D341Med (cell line): ENCODE results near the gene RAB3IL1.
"Not testable (repeated sequence)": the region's sequence is repeated elsewhere in the genome, so short reads cannot be mapped to it uniquely, and the experiment has no call there.

ENCODE experiments used
- DNase-seq: peaks from one replicate; pipeline ENCODE4 v3.0.0; 2012; ENCODE audit warnings: low spot score

The RAB3IL1 gene

GRCh38 chr11:61917334-61918109, at the start of gene RAB3IL1:
RAB3IL1 (minus strand) TSS chr11:61917566; CDS start chr11:61917367, 199 bp downstream.
- DNase-seq = peak; percentile 78

- DNase-seq = peak; percentile 32
Observed at GRCh38 chr11:61966734-61967115, 49.4 kb upstream of the RAB3IL1 start.

GRCh38 chr11:61964666-61965271, 47.4 kb upstream of the RAB3IL1 start:
- DNase-seq = not testable (repeated sequence)

- DNase-seq = no peak
Observed at GRCh38 chr11:61964058-61964665, 46.8 kb upstream of the RAB3IL1 start.

GRCh38 chr11:61963282-61964057, 46.1 kb upstream of the RAB3IL1 start:
- DNase-seq = no peak

- peak; percentile 5 for DNase-seq
Observed at GRCh38 chr11:61963016-61963281, 45.6 kb upstream of the RAB3IL1 start.

- peak; percentile 18 for DNase-seq
Observed at GRCh38 chr11:61962213-61963015, 45.0 kb upstream of the RAB3IL1 start.

- peak; percentile 18 for DNase-seq
Observed at GRCh38 chr11:61961570-61962212, 44.3 kb upstream of the RAB3IL1 start.

GRCh38 chr11:61960532-61960931, 43.2 kb upstream of the RAB3IL1 start:
- DNase-seq = peak; percentile 4

- DNase-seq = peak; percentile 15
Observed at GRCh38 chr11:61959678-61960077, 42.3 kb upstream of the RAB3IL1 start.

GRCh38 chr11:61959114-61959513, 41.7 kb upstream of the RAB3IL1 start:
- DNase-seq = peak; percentile 4

- DNase-seq = no peak
Observed at GRCh38 chr11:61958590-61958989, 41.2 kb upstream of the RAB3IL1 start.

GRCh38 chr11:61957021-61957770, 39.8 kb upstream of the RAB3IL1 start:
- DNase-seq = peak; percentile 19

GRCh38 chr11:61956191-61957020, 39.0 kb upstream of the RAB3IL1 start:
- no peak for DNase-seq

- DNase-seq = peak; percentile 29
Observed at GRCh38 chr11:61955422-61956135, 38.2 kb upstream of the RAB3IL1 start.

GRCh38 chr11:61954851-61955421, 37.6 kb upstream of the RAB3IL1 start:
- peak; percentile 25 for DNase-seq

GRCh38 chr11:61954106-61954850, 36.9 kb upstream of the RAB3IL1 start:
- no peak for DNase-seq

GRCh38 chr11:61953632-61954031, 36.3 kb upstream of the RAB3IL1 start:
- not testable (repeated sequence) for DNase-seq
